HL-60/S4 (cell line): ENCODE measurements around the gene CLRN3.

Source experiments
- in situ Hi-C: fragments of 300-500 bp; cut with MboI; formaldehyde crosslinking; loops from 2 replicates; pipeline ENCODE4 v1.14.3; 2022; ENCODE audit warnings: low sequenced_read_pairs

The CLRN3 gene

GRCh38 chr10:127920306-127921074 is 27.7 kb upstream of the CLRN3 start:
- in situ Hi-C loops: loop anchor here (25.0 kb wide), 1 partner anchor 92 kb away; no protein-coding TSS in a partner anchor

- in situ Hi-C loops: loop anchor here (25.0 kb wide), 1 partner anchor 93 kb away; no protein-coding TSS in a partner anchor
Measured at GRCh38 chr10:127919418-127920271, 26.9 kb upstream of the CLRN3 start.

GRCh38 chr10:127918572-127918971 is 25.8 kb upstream of the CLRN3 start:
- in situ Hi-C loops: loop anchor here (25.0 kb wide), 1 partner anchor 94 kb away; no protein-coding TSS in a partner anchor

- in situ Hi-C loops: loop anchor here (25.0 kb wide), 1 partner anchor 95 kb away; no protein-coding TSS in a partner anchor
Measured at GRCh38 chr10:127916826-127917225, 24.1 kb upstream of the CLRN3 start.

- in situ Hi-C loops: loop anchor here (25.0 kb wide), 1 partner anchor 97 kb away; no protein-coding TSS in a partner anchor
Measured at GRCh38 chr10:127915324-127915723, 22.6 kb upstream of the CLRN3 start.

GRCh38 chr10:127913368-127913759 is 20.6 kb upstream of the CLRN3 start:
- in situ Hi-C loops: loop anchor here (25.0 kb wide), 1 partner anchor 99 kb away; no protein-coding TSS in a partner anchor

- in situ Hi-C loops: loop anchor here (25.0 kb wide), 1 partner anchor 100 kb away; no protein-coding TSS in a partner anchor
Measured at GRCh38 chr10:127912607-127913367, 20.0 kb upstream of the CLRN3 start.

- in situ Hi-C loops: loop anchor here (25.0 kb wide), 1 partner anchor 100 kb away; no protein-coding TSS in a partner anchor
Measured at GRCh38 chr10:127911867-127912257, 19.1 kb upstream of the CLRN3 start.

GRCh38 chr10:127911218-127911866 is 18.6 kb upstream of the CLRN3 start:
- in situ Hi-C loops: loop anchor here (25.0 kb wide), 1 partner anchor 101 kb away; no protein-coding TSS in a partner anchor

GRCh38 chr10:127910464-127910770 is 17.7 kb upstream of the CLRN3 start:
- in situ Hi-C loops: loop anchor here (25.0 kb wide), 1 partner anchor 102 kb away; no protein-coding TSS in a partner anchor

- in situ Hi-C loops: loop anchor here (25.0 kb wide), 1 partner anchor 102 kb away; no protein-coding TSS in a partner anchor
Measured at GRCh38 chr10:127909716-127910463, 17.1 kb upstream of the CLRN3 start.

- in situ Hi-C loops: loop anchor here (25.0 kb wide), 1 partner anchor 103 kb away; no protein-coding TSS in a partner anchor
Measured at GRCh38 chr10:127908959-127909267, 16.2 kb upstream of the CLRN3 start.

- in situ Hi-C loops: loop anchor here (25.0 kb wide), 1 partner anchor 104 kb away; no protein-coding TSS in a partner anchor
Measured at GRCh38 chr10:127908106-127908958, 15.6 kb upstream of the CLRN3 start.

- in situ Hi-C loops: loop anchor here (25.0 kb wide), 1 partner anchor 105 kb away; no protein-coding TSS in a partner anchor
Measured at GRCh38 chr10:127907411-127908105, 14.8 kb upstream of the CLRN3 start.

GRCh38 chr10:127906548-127907377 is 14.0 kb upstream of the CLRN3 start, which contains the start of gene PTPRE:
PTPRE (plus strand) TSS chr10:127907103; CDS start chr10:128040882, 133,779 bp downstream.
- in situ Hi-C loops: loop anchor here (25.0 kb wide), 1 partner anchor 106 kb away; no protein-coding TSS in a partner anchor

GRCh38 chr10:127905848-127906261 is 13.1 kb upstream of the CLRN3 start:
- in situ Hi-C loops: loop anchor here (25.0 kb wide), 1 partner anchor 106 kb away; no protein-coding TSS in a partner anchor
